CD14-positive monocyte (primary cell): ENCODE results near the gene MEI1. TPM values are rescaled to one million over a fixed set of nuclear protein-coding genes. Genes with fewer than 3 reads are reported as not detected.
A peak's percentile ranks its signal among the peaks of the same experiment; 100 is the strongest.

ENCODE experiments used
- DNase-seq, 3 donors: peaks; one replicate each; pipeline ENCODE4 v3.0.0-alpha.2; 2011 to 2022
- H2AFZ ChIP-seq: 2 replicates; pipeline ENCODE4 v1.6.0; 2012; ENCODE audit warnings: mild to moderate bottlenecking, low read depth, low read length, inconsistent platforms; ENCODE audit not compliant: insufficient read depth, poor library complexity, severe bottlenecking
- H3K27ac ChIP-seq, 2 donors: 1 replicate in 1 of 2; 2 replicates in 1 of 2; pipeline ENCODE4 v1.5.1; 2012 to 2013; ENCODE audit warnings: low read length in 2 of 2, control low read depth in 1 of 2, inconsistent platforms in 1 of 2, low read depth in 1 of 2, mild to moderate bottlenecking in 1 of 2
- H3K27me3 ChIP-seq, 2 donors: one replicate each; pipeline versions ENCODE4 v1.6.0 to v1.6.1; 2011 to 2013; ENCODE audit warnings: low read length in 2 of 2; ENCODE audit not compliant: control insufficient read depth in 2 of 2, insufficient read depth in 2 of 2
- H3K36me3 ChIP-seq, 2 donors: replicated peaks in 1 of 2; 1 replicate in 1 of 2; 2 replicates in 1 of 2; pipeline versions ENCODE4 v1.5.1 to v1.6.1; 2012 to 2013; ENCODE audit warnings: low read length in 2 of 2, control low read depth in 1 of 2, inconsistent platforms in 1 of 2, mild to moderate bottlenecking in 1 of 2; ENCODE audit not compliant: insufficient read depth in 2 of 2, control insufficient read depth in 1 of 2
- H3K4me1 ChIP-seq, 2 donors: 1 replicate in 1 of 2; 2 replicates in 1 of 2; pipeline versions ENCODE4 v1.5.1 to v1.6.1; 2012 to 2013; ENCODE audit warnings: low read length in 2 of 2, control low read depth in 1 of 2, inconsistent platforms in 1 of 2, mild to moderate bottlenecking in 1 of 2, moderate library complexity in 1 of 2; ENCODE audit not compliant: insufficient read depth in 2 of 2, control insufficient read depth in 1 of 2
- H3K4me2 ChIP-seq: replicated peaks from 2 replicates; pipeline ENCODE3; 2012; ENCODE audit warnings: low read length, moderate library complexity, mild to moderate bottlenecking; ENCODE audit not compliant: poor library complexity, severe bottlenecking; ENCODE audit errors: extremely low read depth
- H3K4me3 ChIP-seq, 3 experiments: fragments of 200-600 bp in 1 of 3; sonication (generic) in 1 of 3; replicated peaks in 1 of 3; 1 replicate in 2 of 3; 2 replicates in 1 of 3; pipeline ENCODE4 v1.5.1; 2011 to 2013; ENCODE audit warnings: low read length in 3 of 3, mild to moderate bottlenecking in 3 of 3, control low read depth in 2 of 3, low read depth in 2 of 3, inconsistent platforms in 1 of 3, moderate library complexity in 1 of 3
- H3K79me2 ChIP-seq: 2 replicates; pipeline ENCODE4 v1.6.0; 2012; ENCODE audit warnings: mild to moderate bottlenecking, control low read depth, inconsistent platforms, low read length, moderate library complexity; ENCODE audit not compliant: insufficient read depth
- H3K9ac ChIP-seq: 2 replicates; pipeline ENCODE4 v1.6.0; 2017; ENCODE audit warnings: low read length, mild to moderate bottlenecking; ENCODE audit not compliant: insufficient read depth, poor library complexity, severe bottlenecking
- H3K9me3 ChIP-seq, 2 donors: replicated peaks in 1 of 2; 1 replicate in 1 of 2; 2 replicates in 1 of 2; pipeline versions ENCODE4 v1.5.1 to v1.6.1; 2012 to 2013; ENCODE audit warnings: low read length in 2 of 2, control low read depth in 1 of 2; ENCODE audit not compliant: control insufficient read depth in 1 of 2, insufficient read depth in 1 of 2
- H4K20me1 ChIP-seq: 2 replicates; pipeline ENCODE4 v1.6.0; 2012; ENCODE audit warnings: mild to moderate bottlenecking, low read length, control low read depth, moderate library complexity; ENCODE audit not compliant: insufficient read depth
- H3K27ac Mint-ChIP-seq, 7 donors: one replicate each; pipeline ENCODE4 v1.8.0; 2020; ENCODE audit warnings: mild to moderate bottlenecking in 7 of 7, mixed read lengths in 7 of 7, moderate library complexity in 6 of 7, inconsistent platforms in 2 of 7
- H3K27me3 Mint-ChIP-seq, 3 donors: one replicate each; pipeline ENCODE4 v1.8.0; 2021 to 2022; ENCODE audit warnings: low read depth in 3 of 3, mild to moderate bottlenecking in 3 of 3, mixed read lengths in 3 of 3, moderate library complexity in 3 of 3, inconsistent platforms in 1 of 3
- H3K36me3 Mint-ChIP-seq, 2 donors: one replicate each; pipeline ENCODE4 v1.8.0; 2020; ENCODE audit warnings: mixed read lengths in 2 of 2, inconsistent platforms in 1 of 2, mild to moderate bottlenecking in 1 of 2
- H3K4me1 Mint-ChIP-seq: one replicate; pipeline ENCODE4 v1.8.0; 2020; ENCODE audit warnings: mild to moderate bottlenecking, mixed read lengths
- H3K4me3 Mint-ChIP-seq, 2 donors: one replicate each; pipeline ENCODE4 v1.8.0; 2020; ENCODE audit warnings: mild to moderate bottlenecking in 2 of 2, mixed read lengths in 2 of 2, moderate library complexity in 1 of 2
- H3K9me3 Mint-ChIP-seq, 7 donors: one replicate each; pipeline ENCODE4 v1.8.0; 2020 to 2022; ENCODE audit warnings: mixed read lengths in 7 of 7, mild to moderate bottlenecking in 6 of 7, moderate library complexity in 6 of 7, inconsistent platforms in 2 of 7
- WGBS: methylation state at CpG from one replicate; pipeline ENCODE4 v1.1.5; 2013; ENCODE audit warnings: missing lambda C conversion rate; ENCODE audit not compliant: insufficient coverage; 5-methylcytosine and 5-hydroxymethylcytosine counted together
- intact Hi-C, 2 donors: fragments of 100-400 bp; cut with micrococcal nuclease; formaldehyde crosslinking; loops; one replicate each; pipeline versions ENCODE4 v1.15.0 to v1.15.1; 2023
- polyA plus RNA-seq, 3 donors: library from polyadenylated mRNA; depleted of rRNA in 1 of 3; unstranded in 2 of 3; stranded (reverse) in 1 of 3; fragments of 300-500 nt in 2 of 3; fragments of >200 nt in 1 of 3; fragmentation: Illumina TruSeq in 2 of 3; gene quantifications; 1 replicate in 2 of 3; 2 replicates in 1 of 3; pipeline ENCODE4 v1.2.3, GENCODE V29; 2012 to 2021
- TF ChIP-seq, protein P1 (sequence below): fragments of 200-600 bp; IDR thresholded peaks from one replicate; pipeline ENCODE4 v1.8.0; 2022; ENCODE audit warnings: antibody characterized with exemption, mild to moderate bottlenecking

MEI1 gene
- polyA plus RNA-seq, 3 donors = 12.3 to 40.0 (median 37.0) TPM

DNA sequence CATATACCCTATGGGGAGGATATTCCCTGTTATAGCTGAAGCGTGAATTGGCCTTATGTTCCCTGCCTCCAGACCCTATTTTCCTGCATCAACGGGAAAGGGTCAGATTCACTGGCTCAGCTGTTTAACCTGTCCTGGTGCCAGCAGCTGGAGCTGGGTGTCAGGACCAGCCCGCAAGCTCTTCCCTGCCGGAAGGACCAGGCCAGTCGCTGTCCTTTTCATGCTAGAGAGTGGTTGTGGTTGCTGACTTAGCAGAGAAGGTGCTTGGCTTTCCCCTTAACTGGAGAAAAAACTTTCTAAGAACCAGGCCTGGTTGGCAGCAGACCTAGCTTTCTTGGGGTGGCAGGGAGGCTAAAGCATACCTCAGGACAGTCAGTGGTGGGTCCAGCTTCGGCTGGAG, 128.4 kb downstream of the MEI1 start:
- H3K27me3 Mint-ChIP-seq = peaks cover 0 to 3% (median 2%) of the 10 kb centered on the region in 3 donors
- H3K4me1 ChIP-seq = peaks cover 14 to 16% of the 10 kb centered on the region in 2 donors
- H3K27me3 ChIP-seq = no peaks in the 10 kb centered on the region
- no peak for DNase-seq
- no peak overlapping the region for H3K4me3 Mint-ChIP-seq
- TF ChIP-seq, protein P1, sequence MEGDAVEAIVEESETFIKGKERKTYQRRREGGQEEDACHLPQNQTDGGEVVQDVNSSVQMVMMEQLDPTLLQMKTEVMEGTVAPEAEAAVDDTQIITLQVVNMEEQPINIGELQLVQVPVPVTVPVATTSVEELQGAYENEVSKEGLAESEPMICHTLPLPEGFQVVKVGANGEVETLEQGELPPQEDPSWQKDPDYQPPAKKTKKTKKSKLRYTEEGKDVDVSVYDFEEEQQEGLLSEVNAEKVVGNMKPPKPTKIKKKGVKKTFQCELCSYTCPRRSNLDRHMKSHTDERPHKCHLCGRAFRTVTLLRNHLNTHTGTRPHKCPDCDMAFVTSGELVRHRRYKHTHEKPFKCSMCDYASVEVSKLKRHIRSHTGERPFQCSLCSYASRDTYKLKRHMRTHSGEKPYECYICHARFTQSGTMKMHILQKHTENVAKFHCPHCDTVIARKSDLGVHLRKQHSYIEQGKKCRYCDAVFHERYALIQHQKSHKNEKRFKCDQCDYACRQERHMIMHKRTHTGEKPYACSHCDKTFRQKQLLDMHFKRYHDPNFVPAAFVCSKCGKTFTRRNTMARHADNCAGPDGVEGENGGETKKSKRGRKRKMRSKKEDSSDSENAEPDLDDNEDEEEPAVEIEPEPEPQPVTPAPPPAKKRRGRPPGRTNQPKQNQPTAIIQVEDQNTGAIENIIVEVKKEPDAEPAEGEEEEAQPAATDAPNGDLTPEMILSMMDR = no peak
- peaks cover 15 to 41% of the 10 kb centered on the region in 2 donors for H3K36me3 ChIP-seq
- no peaks in the 10 kb centered on the region for H3K79me2 ChIP-seq
- H3K27ac Mint-ChIP-seq = no peak overlapping the region
- H3K4me3 ChIP-seq = no peak overlapping the region
- no peak overlapping the region for H2AFZ ChIP-seq
- intact Hi-C loops = no loop called here
- peaks cover 0 to 2% (median 0%) of the 10 kb centered on the region in 7 donors for H3K9me3 Mint-ChIP-seq
- no peak overlapping the region for H3K9ac ChIP-seq
- peaks cover 31 to 37% of the 10 kb centered on the region in 2 donors for H3K36me3 Mint-ChIP-seq
- no peak overlapping the region for H3K4me2 ChIP-seq
- no peak overlapping the region for H3K27ac ChIP-seq
- H3K9me3 ChIP-seq = no peaks in the 10 kb centered on the region
- 100% methylated on average over 3 of the region's 6 CpGs for WGBS
- H3K4me1 Mint-ChIP-seq = peaks cover 21% of the 10 kb centered on the region
- no peaks in the 10 kb centered on the region for H4K20me1 ChIP-seq

- DNase-seq = no peak
- H3K79me2 ChIP-seq = peaks cover 5% of the 10 kb centered on the region
- no peak overlapping the region for H3K4me2 ChIP-seq
- H3K9me3 Mint-ChIP-seq = peaks cover 0 to 2% (median 0%) of the 10 kb centered on the region in 7 donors
- H3K4me1 ChIP-seq = peaks cover 14 to 19% of the 10 kb centered on the region in 2 donors
- no peak overlapping the region for H2AFZ ChIP-seq
- H3K9ac ChIP-seq = no peak overlapping the region
- no peaks in the 10 kb centered on the region for H3K9me3 ChIP-seq
- 100% methylated on average over 4 of the region's 4 CpGs for WGBS
- intact Hi-C loops = no loop called here
- H3K27ac ChIP-seq = no peak overlapping the region
- no peaks in the 10 kb centered on the region for H4K20me1 ChIP-seq
- H3K27me3 ChIP-seq = no peaks in the 10 kb centered on the region
- H3K27me3 Mint-ChIP-seq = peaks cover 0 to 3% (median 2%) of the 10 kb centered on the region in 3 donors
- peaks cover 21% of the 10 kb centered on the region for H3K4me1 Mint-ChIP-seq
- H3K36me3 ChIP-seq = peaks cover 13 to 37% of the 10 kb centered on the region in 2 donors
- peak overlapping the region in 2 of 7 donors; percentile 48 to 68 for H3K27ac Mint-ChIP-seq
- no peak overlapping the region for H3K4me3 ChIP-seq
- TF ChIP-seq, protein P1 = no peak
- peaks cover 27 to 34% of the 10 kb centered on the region in 2 donors for H3K36me3 Mint-ChIP-seq
- H3K4me3 Mint-ChIP-seq = no peak overlapping the region
Measured at GRCh38 chr22:41828516-41828915, 129.2 kb downstream of the MEI1 start.
